Naive thymus-derived CD8-positive, alpha-beta T cell (primary cell): ENCODE data around the gene SEL1L3. TPM values are rescaled to one million over a fixed set of nuclear protein-coding genes. Genes with fewer than 3 reads are reported as not detected.

Source experiments
- ATAC-seq, 2 donors: fragments of 150-1000 bp; cut with Tn5 transposase in 1 of 2; sonication (Bioruptor Pico), chemical (Tn5 transposase) in 1 of 2; 1 replicate in 1 of 2; 2 replicates in 1 of 2; pipeline ENCODE4 v1.10.0; 2021; ENCODE audit warnings: mild to moderate bottlenecking in 2 of 2, moderate library complexity in 2 of 2
- POLR2A ChIA-PET: fragments of 350-600 bp; sonication (Branson Sonifier 250); formaldehyde crosslinking; loops from one replicate; lab custom pipeline; 2021; ENCODE audit warnings: antibody characterized with exemption; lab: Charles Lee
- DNase-seq, 10 donors: peaks; one replicate each; pipeline versions ENCODE4 v3.0.0 to v3.0.0-alpha.2; 2020 to 2022
- H3K27ac Mint-ChIP-seq, 10 donors: one replicate each; pipeline ENCODE4 v1.8.0; 2020 to 2022; ENCODE audit warnings: mild to moderate bottlenecking in 10 of 10, mixed read lengths in 10 of 10, moderate library complexity in 4 of 10, inconsistent platforms in 1 of 10
- H3K27me3 Mint-ChIP-seq, 5 donors: one replicate each; pipeline ENCODE4 v1.8.0; 2021 to 2022; ENCODE audit warnings: mixed read lengths in 5 of 5
- H3K36me3 Mint-ChIP-seq, 3 donors: one replicate each; pipeline ENCODE4 v1.8.0; 2020 to 2022; ENCODE audit warnings: mixed read lengths in 3 of 3, mild to moderate bottlenecking in 2 of 3, inconsistent platforms in 1 of 3
- H3K4me1 Mint-ChIP-seq, 4 donors: one replicate each; pipeline ENCODE4 v1.8.0; 2021 to 2022; ENCODE audit warnings: mixed read lengths in 4 of 4
- H3K4me3 Mint-ChIP-seq, 10 donors: one replicate each; pipeline ENCODE4 v1.8.0; 2020 to 2022; ENCODE audit warnings: mild to moderate bottlenecking in 10 of 10, mixed read lengths in 10 of 10, moderate library complexity in 6 of 10, inconsistent platforms in 1 of 10
- H3K9me3 Mint-ChIP-seq, 9 donors: one replicate each; pipeline ENCODE4 v1.8.0; 2020 to 2022; ENCODE audit warnings: mixed read lengths in 9 of 9, mild to moderate bottlenecking in 3 of 9, inconsistent platforms in 1 of 9, moderate library complexity in 1 of 9
- polyA plus RNA-seq, 3 donors: library from polyadenylated mRNA; unstranded; fragments of 300-500 nt; fragmentation: Illumina TruSeq; gene quantifications; one replicate each; pipeline ENCODE4 v1.2.3, GENCODE V29; 2021
- total RNA-seq, 8 experiments: library from RNA in 2 of 8; stranded (reverse) in 2 of 8; gene quantifications; one replicate each; pipeline ENCODE4 v1.2.3 and lab custom pipeline; 2021 to 2026

SEL1L3 gene
- total and polyA plus RNA-seq, 5 experiments from 2014 or later, result 19.2 to 57.2 (median 35.1) TPM

GRCh38 chr4:25697516-25697915 is 165.3 kb downstream of the SEL1L3 start:
- Mint-ChIP-seq H3K4me3 (no peak overlapping the region), H3K27ac (no peak overlapping the region), H3K27me3 (peaks cover 0 to 2% (median 0%) of the 10 kb centered on the region in 5 donors), H3K36me3 (peaks cover 0 to 4% (median 0%) of the 10 kb centered on the region in 3 donors), H3K4me1 (no peaks in the 10 kb centered on the region), H3K9me3 (peaks cover 0 to 6% (median 0%) of the 10 kb centered on the region in 9 donors)
- DNase-seq, result no peak
- no peak for ATAC-seq
- POLR2A ChIA-PET, result no interaction called here

Other genes with a start within 250 kb of the SEL1L3 start
- not detected for gene SLC34A2, start 207.1 kb downstream of the SEL1L3 start, total RNA-seq
- not detected for gene SLC34A2, start 207.1 kb downstream of the SEL1L3 start, polyA plus RNA-seq
- gene SMIM20, start 51.2 kb upstream of the SEL1L3 start, total RNA-seq, result 10 to 100 TPM; 19.4 to 20.0 TPM
- gene SMIM20, start 51.2 kb upstream of the SEL1L3 start, polyA plus RNA-seq, result 10 to 100 TPM; 64.1 to 76.4 (median 65.8) TPM